Loucy (cell line): Measurements from ENCODE around the gene STIMATE.

Experiments used
- EZH2phosphoT487 ChIP-seq: fragments of 200-600 bp; IDR thresholded peaks from 2 replicates; pipeline ENCODE4 v1.6.1; 2018; ENCODE audit warnings: antibody characterized with exemption, mild to moderate bottlenecking, moderate library complexity, borderline replicate concordance
- TF ChIP-seq, protein P1 (sequence below): fragments of 200-600 bp; sonication (generic); conservative IDR thresholded peaks from 2 replicates; pipeline ENCODE4 v1.5.1; 2014; ENCODE audit warnings: mild to moderate bottlenecking, antibody characterized with exemption, low read length

DNA sequence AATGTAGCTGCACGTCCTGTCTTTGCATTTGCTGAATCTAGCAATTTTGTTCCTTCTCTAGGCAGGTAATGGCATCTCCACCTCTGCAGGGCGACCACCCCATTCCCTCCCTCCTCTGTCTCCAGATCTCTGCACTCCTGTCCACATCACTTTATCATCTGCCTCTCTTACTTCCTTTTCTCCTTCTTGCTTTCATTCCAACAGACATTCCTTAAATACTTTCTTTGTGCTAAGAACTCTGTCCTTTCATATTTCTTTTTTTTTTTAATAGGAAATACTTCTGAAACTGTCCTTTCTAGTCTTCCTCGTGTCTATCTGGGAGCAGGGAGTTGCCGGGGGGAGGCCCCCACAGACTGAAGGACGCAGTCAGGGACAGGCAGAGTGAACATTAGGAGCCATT is 95.5 kb downstream of the STIMATE start:
- TF ChIP-seq, protein P1, sequence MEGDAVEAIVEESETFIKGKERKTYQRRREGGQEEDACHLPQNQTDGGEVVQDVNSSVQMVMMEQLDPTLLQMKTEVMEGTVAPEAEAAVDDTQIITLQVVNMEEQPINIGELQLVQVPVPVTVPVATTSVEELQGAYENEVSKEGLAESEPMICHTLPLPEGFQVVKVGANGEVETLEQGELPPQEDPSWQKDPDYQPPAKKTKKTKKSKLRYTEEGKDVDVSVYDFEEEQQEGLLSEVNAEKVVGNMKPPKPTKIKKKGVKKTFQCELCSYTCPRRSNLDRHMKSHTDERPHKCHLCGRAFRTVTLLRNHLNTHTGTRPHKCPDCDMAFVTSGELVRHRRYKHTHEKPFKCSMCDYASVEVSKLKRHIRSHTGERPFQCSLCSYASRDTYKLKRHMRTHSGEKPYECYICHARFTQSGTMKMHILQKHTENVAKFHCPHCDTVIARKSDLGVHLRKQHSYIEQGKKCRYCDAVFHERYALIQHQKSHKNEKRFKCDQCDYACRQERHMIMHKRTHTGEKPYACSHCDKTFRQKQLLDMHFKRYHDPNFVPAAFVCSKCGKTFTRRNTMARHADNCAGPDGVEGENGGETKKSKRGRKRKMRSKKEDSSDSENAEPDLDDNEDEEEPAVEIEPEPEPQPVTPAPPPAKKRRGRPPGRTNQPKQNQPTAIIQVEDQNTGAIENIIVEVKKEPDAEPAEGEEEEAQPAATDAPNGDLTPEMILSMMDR: no peak
- no peak for TF ChIP-seq EZH2phosphoT487
